ENCODE results near the gene SFI1.

Gene SFI1

DNA sequence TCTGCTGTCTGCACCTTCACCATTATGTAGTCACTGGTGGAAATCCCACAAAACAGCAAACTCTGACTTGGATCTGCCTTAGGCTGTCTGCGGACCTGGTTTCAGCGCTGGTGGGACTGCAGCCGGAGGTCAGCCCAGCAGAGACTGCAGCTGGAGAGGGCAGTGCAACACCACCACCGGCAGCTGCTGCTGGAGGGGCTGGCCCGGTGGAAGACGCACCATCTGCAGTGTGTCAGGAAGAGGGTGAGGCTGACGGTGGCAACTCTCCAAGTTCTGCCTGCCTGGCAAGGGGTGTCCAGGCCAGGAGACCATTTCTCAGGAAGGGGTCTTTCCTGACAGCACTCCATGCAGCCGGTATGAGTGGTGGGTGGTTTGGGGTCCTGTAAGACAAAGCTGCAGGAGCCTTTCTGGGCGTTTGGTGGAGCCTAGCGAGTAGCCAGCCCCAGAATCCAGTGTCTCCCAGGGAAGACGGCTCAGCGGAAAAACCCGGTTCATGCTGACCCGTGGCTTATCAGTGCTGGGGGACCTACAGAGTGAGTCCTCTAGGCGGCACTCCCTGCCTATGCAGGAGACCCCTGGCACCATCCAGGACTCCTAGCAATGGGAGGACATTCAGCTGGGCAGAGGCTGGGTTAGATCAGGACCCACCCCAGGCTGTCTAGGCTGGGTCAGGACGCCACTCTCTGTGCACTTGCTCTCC lies 114.9 kb downstream of the SFI1 start:
- TF ChIP-seq CEBPB (IDR thresholded peaks at IDR 0.05) (no peak), YY1 (IDR thresholded peaks at IDR 0.05; ENCODE audit: low read depth) (no peak), CREB1 (IDR thresholded peaks at IDR 0.05; ENCODE audit: low read depth) (no peak), ZBTB7A (IDR thresholded peaks at IDR 0.05; ENCODE audit: low read depth) (no peak), TEAD4 (IDR thresholded peaks at IDR 0.05) (no peak), EP300 (IDR thresholded peaks at IDR 0.05; ENCODE audit: borderline replicate concordance) (no peak), TCF12 (IDR thresholded peaks at IDR 0.05; ENCODE audit: low read depth) (no peak), FOXM1 (IDR thresholded peaks at IDR 0.05; ENCODE audit: borderline replicate concordance, low read depth) (no peak), RAD21 (IDR thresholded peaks at IDR 0.05; ENCODE audit: low read depth) (no peak), NFIC (IDR thresholded peaks at IDR 0.05) (no peak), TAF1 (IDR thresholded peaks at IDR 0.05; ENCODE audit: low read depth) (no peak), EGR1 (IDR thresholded peaks at IDR 0.05) (no peak)
- TF ChIP-seq, protein P1, sequence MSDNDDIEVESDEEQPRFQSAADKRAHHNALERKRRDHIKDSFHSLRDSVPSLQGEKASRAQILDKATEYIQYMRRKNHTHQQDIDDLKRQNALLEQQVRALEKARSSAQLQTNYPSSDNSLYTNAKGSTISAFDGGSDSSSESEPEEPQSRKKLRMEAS (IDR thresholded peaks at IDR 0.05): no peak
- TF ChIP-seq, protein P2, sequence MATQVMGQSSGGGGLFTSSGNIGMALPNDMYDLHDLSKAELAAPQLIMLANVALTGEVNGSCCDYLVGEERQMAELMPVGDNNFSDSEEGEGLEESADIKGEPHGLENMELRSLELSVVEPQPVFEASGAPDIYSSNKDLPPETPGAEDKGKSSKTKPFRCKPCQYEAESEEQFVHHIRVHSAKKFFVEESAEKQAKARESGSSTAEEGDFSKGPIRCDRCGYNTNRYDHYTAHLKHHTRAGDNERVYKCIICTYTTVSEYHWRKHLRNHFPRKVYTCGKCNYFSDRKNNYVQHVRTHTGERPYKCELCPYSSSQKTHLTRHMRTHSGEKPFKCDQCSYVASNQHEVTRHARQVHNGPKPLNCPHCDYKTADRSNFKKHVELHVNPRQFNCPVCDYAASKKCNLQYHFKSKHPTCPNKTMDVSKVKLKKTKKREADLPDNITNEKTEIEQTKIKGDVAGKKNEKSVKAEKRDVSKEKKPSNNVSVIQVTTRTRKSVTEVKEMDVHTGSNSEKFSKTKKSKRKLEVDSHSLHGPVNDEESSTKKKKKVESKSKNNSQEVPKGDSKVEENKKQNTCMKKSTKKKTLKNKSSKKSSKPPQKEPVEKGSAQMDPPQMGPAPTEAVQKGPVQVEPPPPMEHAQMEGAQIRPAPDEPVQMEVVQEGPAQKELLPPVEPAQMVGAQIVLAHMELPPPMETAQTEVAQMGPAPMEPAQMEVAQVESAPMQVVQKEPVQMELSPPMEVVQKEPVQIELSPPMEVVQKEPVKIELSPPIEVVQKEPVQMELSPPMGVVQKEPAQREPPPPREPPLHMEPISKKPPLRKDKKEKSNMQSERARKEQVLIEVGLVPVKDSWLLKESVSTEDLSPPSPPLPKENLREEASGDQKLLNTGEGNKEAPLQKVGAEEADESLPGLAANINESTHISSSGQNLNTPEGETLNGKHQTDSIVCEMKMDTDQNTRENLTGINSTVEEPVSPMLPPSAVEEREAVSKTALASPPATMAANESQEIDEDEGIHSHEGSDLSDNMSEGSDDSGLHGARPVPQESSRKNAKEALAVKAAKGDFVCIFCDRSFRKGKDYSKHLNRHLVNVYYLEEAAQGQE (IDR thresholded peaks at IDR 0.05; ENCODE audit: low read depth): no peak
- TF ChIP-seq, protein P3, sequence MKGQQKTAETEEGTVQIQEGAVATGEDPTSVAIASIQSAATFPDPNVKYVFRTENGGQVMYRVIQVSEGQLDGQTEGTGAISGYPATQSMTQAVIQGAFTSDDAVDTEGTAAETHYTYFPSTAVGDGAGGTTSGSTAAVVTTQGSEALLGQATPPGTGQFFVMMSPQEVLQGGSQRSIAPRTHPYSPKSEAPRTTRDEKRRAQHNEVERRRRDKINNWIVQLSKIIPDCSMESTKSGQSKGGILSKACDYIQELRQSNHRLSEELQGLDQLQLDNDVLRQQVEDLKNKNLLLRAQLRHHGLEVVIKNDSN (IDR thresholded peaks at IDR 0.05): no peak

DNA sequence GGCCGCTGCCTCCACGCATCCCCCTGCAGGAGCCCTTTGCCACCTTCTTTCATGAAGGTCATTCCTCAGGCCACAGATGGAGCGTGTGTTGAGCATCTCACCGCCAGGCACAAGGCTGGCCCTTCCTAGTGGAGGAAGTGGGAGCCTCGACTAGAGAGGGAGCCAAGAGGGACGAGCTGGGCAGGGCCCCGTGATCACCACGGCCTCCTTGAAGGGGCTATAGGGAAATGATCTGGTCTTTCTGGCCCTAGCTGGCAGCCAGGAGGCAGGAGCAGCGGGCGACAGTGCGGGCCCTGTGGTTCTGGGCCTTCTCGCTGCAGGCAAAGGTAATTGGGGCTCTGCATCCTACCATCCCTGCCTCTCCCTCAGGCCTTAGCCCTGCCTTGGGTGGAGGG lies 116.6 kb downstream of the SFI1 start:
- TF ChIP-seq TCF12 (IDR thresholded peaks at IDR 0.05; ENCODE audit: low read depth): no peak
- no peak for TF ChIP-seq FOXM1 (IDR thresholded peaks at IDR 0.05; ENCODE audit: borderline replicate concordance, low read depth)

DNA sequence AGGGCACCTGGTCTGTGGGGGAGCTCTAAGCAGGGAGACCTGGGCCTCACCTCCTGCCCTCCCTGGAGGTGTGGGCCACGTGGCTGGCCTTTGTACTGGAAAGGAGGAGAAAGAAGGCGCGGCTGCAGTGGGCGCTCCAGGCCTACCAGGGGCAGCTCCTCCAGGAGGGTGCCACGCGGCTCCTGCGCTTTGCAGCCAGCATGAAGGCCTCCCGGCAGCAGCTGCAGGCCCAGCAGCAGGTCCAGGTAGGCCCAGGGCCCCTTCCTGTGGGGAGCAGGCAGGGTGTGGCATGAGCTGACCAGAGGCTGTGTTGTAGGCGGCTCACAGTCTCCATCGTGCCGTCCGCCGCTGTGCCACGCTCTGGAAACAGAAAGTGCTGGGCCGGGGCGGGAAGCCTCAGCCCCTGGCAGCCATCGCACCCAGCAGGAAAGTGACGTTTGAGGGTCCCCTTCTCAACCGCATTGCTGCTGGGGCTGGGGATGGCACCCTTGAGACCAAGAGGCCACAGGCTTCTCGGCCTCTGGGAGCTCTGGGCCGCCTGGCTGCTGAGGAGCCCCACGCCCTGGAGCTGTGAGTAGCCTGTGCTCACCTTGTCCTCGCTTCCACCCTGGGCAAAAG lies 117.1 kb downstream of the SFI1 start:
- TF ChIP-seq FOXM1 (IDR thresholded peaks at IDR 0.05; ENCODE audit: borderline replicate concordance, low read depth) (no peak), TAF1 (IDR thresholded peaks at IDR 0.05; ENCODE audit: low read depth) (no peak), ZBTB7A (IDR thresholded peaks at IDR 0.05; ENCODE audit: low read depth) (no peak), TCF12 (IDR thresholded peaks at IDR 0.05; ENCODE audit: low read depth) (no peak), NFIC (IDR thresholded peaks at IDR 0.05) (no peak), CEBPB (IDR thresholded peaks at IDR 0.05) (no peak), EGR1 (IDR thresholded peaks at IDR 0.05) (no peak), YY1 (IDR thresholded peaks at IDR 0.05; ENCODE audit: low read depth) (no peak), EP300 (IDR thresholded peaks at IDR 0.05; ENCODE audit: borderline replicate concordance) (no peak), CREB1 (IDR thresholded peaks at IDR 0.05; ENCODE audit: low read depth) (no peak), TEAD4 (IDR thresholded peaks at IDR 0.05) (no peak), RAD21 (IDR thresholded peaks at IDR 0.05; ENCODE audit: low read depth) (no peak)
- TF ChIP-seq, protein P2 (IDR thresholded peaks at IDR 0.05; ENCODE audit: low read depth): no peak
- TF ChIP-seq, protein P3 (IDR thresholded peaks at IDR 0.05): no peak
- TF ChIP-seq, protein P1 (IDR thresholded peaks at IDR 0.05): no peak

DNA sequence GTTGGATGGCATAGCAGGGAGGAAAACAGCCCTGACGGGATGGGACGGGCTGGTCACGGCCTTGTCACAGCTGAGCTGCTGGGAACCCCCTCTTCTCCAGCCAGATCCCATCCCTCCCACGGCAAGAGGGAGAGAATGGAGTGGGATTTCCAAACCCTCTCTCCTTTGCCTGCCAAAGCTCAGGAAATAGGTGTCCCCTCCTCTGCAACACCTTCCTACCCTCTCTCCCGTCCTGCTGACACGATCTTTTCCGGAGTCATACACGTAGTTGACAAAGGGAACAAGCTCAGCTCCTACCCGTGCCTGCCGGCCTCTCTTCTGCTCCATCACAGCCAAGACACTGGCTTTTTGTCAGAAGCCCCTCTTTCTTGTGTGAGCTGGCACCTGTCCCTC lies 117.6 kb downstream of the SFI1 start:
- TF ChIP-seq TCF12 (IDR thresholded peaks at IDR 0.05; ENCODE audit: low read depth) (no peak), RAD21 (IDR thresholded peaks at IDR 0.05; ENCODE audit: low read depth) (no peak), FOXM1 (IDR thresholded peaks at IDR 0.05; ENCODE audit: borderline replicate concordance, low read depth) (no peak)
- TF ChIP-seq, protein P2 (IDR thresholded peaks at IDR 0.05; ENCODE audit: low read depth): no peak
